H1 (cell line): ENCODE measurements around the gene PCSK4. TPM values are rescaled to one million over a fixed set of nuclear protein-coding genes. Genes with fewer than 3 reads are reported as not detected.

Experiments used
- CTCF ChIA-PET: fragments of 300-600 bp; sonication (Branson Sonifier 250); formaldehyde crosslinking; loops from one replicate; lab custom pipeline; 2021; ENCODE audit not compliant: partially characterized antibody; lab: Charles Lee
- POLR2A ChIA-PET: fragments of 300-600 bp; sonication (Branson Sonifier 250); formaldehyde crosslinking; loops from one replicate; lab custom pipeline; 2021; ENCODE audit warnings: inconsistent platforms; ENCODE audit not compliant: partially characterized antibody; lab: Charles Lee
- DNase-seq, 2 experiments: peaks; one replicate each; pipeline versions ENCODE4 v3.0.0 to v3.0.0-alpha.2; 2010 to 2022; ENCODE audit warnings: low spot score in 2 of 2, low read depth in 1 of 2, mixed read lengths in 1 of 2
- FAIRE-seq: peaks from 2 replicates; lab custom pipeline; 2011; peaks lifted over from hg19 to GRCh38; lab: Jason Lieb, UNC
- H2AFZ ChIP-seq: 2 replicates; pipeline ENCODE4 v1.8.1; 2012; ENCODE audit warnings: low read length, inconsistent platforms
- H2AK5ac ChIP-seq: 2 replicates; pipeline ENCODE4 v1.6.1; 2013; ENCODE audit warnings: low read depth, low read length
- H2BK120ac ChIP-seq: replicated peaks from 2 replicates; pipeline ENCODE3; 2013; ENCODE audit warnings: low read depth, low read length, inconsistent platforms
- H2BK12ac ChIP-seq: 2 replicates; pipeline ENCODE4 v1.6.1; 2013; ENCODE audit warnings: low read depth, low read length
- H2BK15ac ChIP-seq: 2 replicates; pipeline ENCODE4 v1.6.1; 2013; ENCODE audit warnings: low read length
- H2BK20ac ChIP-seq: 2 replicates; pipeline ENCODE4 v1.6.1; 2013; ENCODE audit warnings: low read length
- H2BK5ac ChIP-seq: 2 replicates; pipeline ENCODE4 v1.6.1; 2013; ENCODE audit warnings: low read depth, low read length
- H3K14ac ChIP-seq: 2 replicates; pipeline ENCODE4 v1.6.1; 2013; ENCODE audit warnings: inconsistent platforms; ENCODE audit not compliant: insufficient read length
- H3K18ac ChIP-seq: 2 replicates; pipeline ENCODE4 v1.6.1; 2013; ENCODE audit warnings: low read length; ENCODE audit errors: extremely low read depth
- H3K23ac ChIP-seq: 2 replicates; pipeline ENCODE4 v1.6.1; 2013; ENCODE audit warnings: inconsistent platforms; ENCODE audit not compliant: insufficient read length
- H3K23me2 ChIP-seq: 2 replicates; pipeline ENCODE4 v1.6.1; 2013; ENCODE audit warnings: low read depth, low read length
- H3K27ac ChIP-seq: 2 replicates; pipeline ENCODE4 v1.6.1; 2011; ENCODE audit warnings: low read depth, low read length, inconsistent platforms
- H3K27me3 ChIP-seq, 4 experiments: replicated peaks in 1 of 4; 1 replicate in 1 of 4; 2 replicates in 3 of 4; pipeline versions ENCODE4 v1.6.1 to v1.8.1; 2011 to 2013; ENCODE audit warnings: low read length in 3 of 4, mild to moderate bottlenecking in 3 of 4, inconsistent platforms in 2 of 4, mixed read lengths in 2 of 4, moderate library complexity in 1 of 4; ENCODE audit not compliant: control insufficient read depth in 3 of 4, insufficient read depth in 3 of 4; ENCODE audit errors: extremely low read depth in 1 of 4
- H3K36me3 ChIP-seq, 4 experiments: 2 replicates each; pipeline versions ENCODE4 v1.6.1 to v1.8.1; 2011 to 2013; ENCODE audit warnings: mild to moderate bottlenecking in 4 of 4, low read length in 3 of 4, moderate library complexity in 2 of 4, control low read depth in 1 of 4, inconsistent platforms in 1 of 4; ENCODE audit not compliant: insufficient read depth in 4 of 4, control insufficient read depth in 2 of 4
- H3K4ac ChIP-seq: replicated peaks from 2 replicates; pipeline ENCODE3; 2013; ENCODE audit warnings: low read length, low read depth, mixed read lengths, inconsistent platforms; ENCODE audit not compliant: insufficient read length
- H3K4me1 ChIP-seq, 4 experiments: replicated peaks in 1 of 4; 1 replicate in 1 of 4; 2 replicates in 3 of 4; pipeline versions ENCODE4 v1.6.1 to v1.8.1; 2011 to 2013; ENCODE audit warnings: low read length in 3 of 4, inconsistent platforms in 2 of 4, mixed read lengths in 1 of 4; ENCODE audit not compliant: insufficient read depth in 4 of 4, control insufficient read depth in 3 of 4
- H3K4me2 ChIP-seq, 2 experiments: 2 replicates each; pipeline versions ENCODE4 v1.6.1 to v1.8.1; 2011 to 2013; ENCODE audit warnings: low read depth in 2 of 2, low read length in 2 of 2, control low read depth in 1 of 2, inconsistent platforms in 1 of 2, mild to moderate bottlenecking in 1 of 2; ENCODE audit not compliant: insufficient read depth in 1 of 2
- H3K4me3 ChIP-seq, 4 experiments: fragments of 200-600, 300-600 bp in 1 of 4; sonication (generic), shearing (Covaris generic), sonication (Bioruptor Twin) in 1 of 4; 2 replicates each; pipeline versions ENCODE4 v1.5.1 to v1.8.1; 2011 to 2016; ENCODE audit warnings: low read length in 4 of 4, low read depth in 3 of 4, control low read depth in 2 of 4, inconsistent platforms in 2 of 4, mild to moderate bottlenecking in 2 of 4, mixed read lengths in 1 of 4, moderate library complexity in 1 of 4; ENCODE audit not compliant: insufficient read depth in 2 of 4; ENCODE audit errors: extremely low read depth in 1 of 4
- H3K56ac ChIP-seq: replicated peaks from 2 replicates; pipeline ENCODE3; 2013; ENCODE audit warnings: low read depth, mild to moderate bottlenecking, mixed read lengths, low read length, inconsistent platforms; ENCODE audit not compliant: insufficient read length
- H3K79me1 ChIP-seq: 2 replicates; pipeline ENCODE4 v1.6.1; 2013; ENCODE audit warnings: low read depth, low read length, control low read depth
- H3K79me2 ChIP-seq, 2 experiments: 2 replicates each; pipeline versions ENCODE4 v1.6.1 to v1.8.1; 2012 to 2013; ENCODE audit warnings: low read length in 2 of 2, mild to moderate bottlenecking in 2 of 2, inconsistent platforms in 1 of 2; ENCODE audit not compliant: insufficient read depth in 2 of 2, control insufficient read depth in 1 of 2
- H3K9ac ChIP-seq, 4 experiments: replicated peaks in 1 of 4; 1 replicate in 1 of 4; 2 replicates in 3 of 4; pipeline versions ENCODE4 v1.6.1 to v1.8.1; 2011 to 2013; ENCODE audit warnings: low read depth in 3 of 4, low read length in 3 of 4, control low read depth in 2 of 4, mild to moderate bottlenecking in 2 of 4, moderate library complexity in 2 of 4, inconsistent platforms in 1 of 4; ENCODE audit errors: extremely low read depth in 1 of 4
- H3K9me3 ChIP-seq, 2 experiments: 2 replicates each; pipeline versions ENCODE4 v1.6.1 to v1.8.1; 2012 to 2013; ENCODE audit warnings: mild to moderate bottlenecking in 2 of 2, moderate library complexity in 2 of 2, control low read depth in 1 of 2, inconsistent platforms in 1 of 2, low read depth in 1 of 2, low read length in 1 of 2, mixed read lengths in 1 of 2; ENCODE audit not compliant: insufficient read depth in 2 of 2
- H4K20me1 ChIP-seq, 2 experiments: replicated peaks in 1 of 2; 2 replicates each; pipeline versions ENCODE3 to v1.8.1; 2011 to 2013; ENCODE audit warnings: inconsistent platforms in 2 of 2, low read length in 2 of 2, mild to moderate bottlenecking in 1 of 2; ENCODE audit not compliant: insufficient read depth in 2 of 2, control insufficient read depth in 1 of 2
- H4K5ac ChIP-seq: 2 replicates; pipeline ENCODE4 v1.6.1; 2013; ENCODE audit warnings: low read length, low read depth, mixed read lengths, inconsistent platforms; ENCODE audit not compliant: insufficient read length
- H4K8ac ChIP-seq: 2 replicates; pipeline ENCODE4 v1.8.0; 2013; ENCODE audit warnings: mild to moderate bottlenecking, moderate library complexity, low read length, inconsistent platforms; ENCODE audit not compliant: insufficient read depth; ENCODE audit errors: extremely low read depth
- H4K91ac ChIP-seq: replicated peaks from 2 replicates; pipeline ENCODE3; 2013; ENCODE audit warnings: low read length, mixed read lengths, inconsistent platforms; ENCODE audit not compliant: insufficient read length
- CEBPB ChIP-seq: IDR thresholded peaks from 2 replicates; pipeline ENCODE4 v1.6.1; 2012; ENCODE audit warnings: low read depth, low read length
- EP300 ChIP-seq, 2 experiments: IDR thresholded peaks; 1 replicate in 1 of 2; 2 replicates in 1 of 2; pipeline ENCODE4 v1.6.1; 2011 to 2012; ENCODE audit warnings: low read depth in 2 of 2, low read length in 2 of 2, mild to moderate bottlenecking in 2 of 2, borderline replicate concordance in 1 of 2, inconsistent platforms in 1 of 2, moderate library complexity in 1 of 2
- MAFK ChIP-seq: IDR thresholded peaks from 2 replicates; pipeline ENCODE4 v1.6.1; 2012; ENCODE audit warnings: low read depth, mild to moderate bottlenecking, improper control_type of control experiment, low read length
- NANOG ChIP-seq: IDR thresholded peaks from 2 replicates; pipeline ENCODE4 v1.6.1; 2011; ENCODE audit warnings: low read length, low read depth, mild to moderate bottlenecking, inconsistent platforms; ENCODE audit not compliant: insufficient read depth, poor library complexity, severe bottlenecking
- PHF8 ChIP-seq: fragments of 200-600 bp; sonication (generic); conservative IDR thresholded peaks from 2 replicates; pipeline ENCODE4 v1.7.1; 2012; ENCODE audit warnings: low read depth, mild to moderate bottlenecking, inconsistent platforms, low read length, moderate library complexity
- POLR2AphosphoS5 ChIP-seq: IDR thresholded peaks from 2 replicates; pipeline ENCODE4 v1.6.1; 2011; ENCODE audit warnings: low read depth, low read length
- POU5F1 ChIP-seq: IDR thresholded peaks from 2 replicates; pipeline ENCODE4 v1.6.1; 2011; ENCODE audit warnings: low read depth, mild to moderate bottlenecking, low read length, moderate library complexity
- RXRA ChIP-seq: IDR thresholded peaks from 2 replicates; pipeline ENCODE4 v1.6.1; 2011; ENCODE audit warnings: low read depth, mild to moderate bottlenecking, low read length, moderate library complexity; ENCODE audit not compliant: insufficient read depth
- SAP30 ChIP-seq: fragments of 300-600 bp; sonication (generic); IDR thresholded peaks from 2 replicates; pipeline ENCODE4 v1.7.1; 2012; ENCODE audit warnings: low read length, moderate library complexity, mild to moderate bottlenecking, inconsistent platforms; ENCODE audit not compliant: insufficient read depth, insufficient replicate concordance
- SIX5 ChIP-seq: IDR thresholded peaks from 2 replicates; pipeline ENCODE4 v1.6.1; 2011; ENCODE audit warnings: mild to moderate bottlenecking, low read depth, low read length
- SP1 ChIP-seq: IDR thresholded peaks from 2 replicates; pipeline ENCODE4 v1.6.1; 2011; ENCODE audit warnings: low read depth, low read length
- SRF ChIP-seq: IDR thresholded peaks from 2 replicates; pipeline ENCODE4 v1.6.1; 2011; ENCODE audit warnings: mild to moderate bottlenecking, low read depth, low read length, moderate library complexity
- YY1 ChIP-seq: IDR thresholded peaks from 2 replicates; pipeline ENCODE4 v1.6.1; 2011; ENCODE audit warnings: low read depth, mild to moderate bottlenecking, low read length
- ZNF274 ChIP-seq: IDR thresholded peaks from 2 replicates; pipeline ENCODE4 v1.7.0; 2012; ENCODE audit warnings: low read length, borderline replicate concordance; ENCODE audit errors: extremely low read depth
- WGBS, 2 experiments: shearing (Covaris generic) in 1 of 2; methylation state at CpG; one replicate each; pipeline versions ENCODE4 v1.1.6 to v1.1.7; 2013 to 2015; ENCODE audit warnings: low lambda C conversion rate in 2 of 2, mixed read lengths in 2 of 2, inconsistent platforms in 1 of 2, low coverage in 1 of 2, missing lambda C conversion rate in 1 of 2; ENCODE audit not compliant: insufficient replicate concordance in 2 of 2, insufficient coverage in 1 of 2, insufficient read length in 1 of 2; ENCODE audit errors: extremely low coverage in 1 of 2, missing lambda C conversion rate in 1 of 2; 5-methylcytosine and 5-hydroxymethylcytosine counted together
- polyA plus RNA-seq, 7 experiments: library from polyadenylated mRNA; depleted of rRNA in 3 of 7; stranded (reverse) in 5 of 7; unstranded in 2 of 7; fragments of >200 nt in 5 of 7; fragments of 200-250 nt in 2 of 7; gene quantifications; 1 replicate in 5 of 7; 2 replicates in 1 of 7; 4 replicates in 1 of 7; pipeline versions ENCODE4 v1.2.1 to v1.2.3, GENCODE V29; 2011 to 2013; ENCODE audit warnings: missing spikeins in 2 of 7, mixed read lengths in 2 of 7
- total RNA-seq: library from RNA; stranded (reverse); fragmentation: NEBNext Ultra II Directional; extraction: Animal tissue kit (Norgen Biotek cat#: 25700); gene quantifications from 2 replicates; pipeline ENCODE4 v1.2.1, GENCODE V29; 2021

The PCSK4 gene
- total and polyA plus RNA-seq, 2 of the 8 experiments (the other 6 are each of a cell fraction or from before 2014, with no cell fraction given) = 9.8 to 10.7 TPM

GRCh38 chr19:1488282-1488601, 1.9 kb downstream of the PCSK4 start:
- Histone ChIP-seq H2BK12ac (peak overlapping the region; percentile 60; the same call in 1 of the 2 replicates), H2BK120ac (no peak overlapping the region), H3K56ac (no peak overlapping the region), H4K20me1 (no peaks in the 10 kb centered on the region), H2BK15ac (no peak overlapping the region), H2AK5ac (no peak overlapping the region), H2BK5ac (no peak overlapping the region), H3K9ac (no peak overlapping the region), H3K14ac (no peak overlapping the region), H2BK20ac (no peak overlapping the region), H3K4ac (no peak overlapping the region)
- WGBS, 2 experiments = 90% methylated on average over 6 of the region's 11 CpGs; no CpG with 5 or more reads in 1 of the 2 experiments
- DNase-seq = no peak
- no peak for TF ChIP-seq MAFK
- TF ChIP-seq CEBPB = no peak
- no peak for TF ChIP-seq RXRA
- no peak for TF ChIP-seq POLR2AphosphoS5
- TF ChIP-seq POU5F1 = no peak
- TF ChIP-seq SRF = no peak
- no peak for TF ChIP-seq SP1
- no peak for TF ChIP-seq PHF8
- TF ChIP-seq EP300 (IDR thresholded peaks at IDR 0.05; ENCODE audit: borderline replicate concordance in 1 of 2, low read depth in 2 of 2, low read length in 2 of 2) = no peak
- TF ChIP-seq YY1 = no peak
- TF ChIP-seq NANOG = no peak
- TF ChIP-seq SAP30 = no peak
- TF ChIP-seq SIX5 = no peak
- TF ChIP-seq ZNF274 = no peak
- TF ChIP-seq, all 59 proteins: peak for 0
- peaks cover 5% of the 10 kb centered on the region; the same call in 1 of the 2 replicates for H3K23me2 ChIP-seq
- H2AFZ ChIP-seq = no peak overlapping the region
- no peaks in the 10 kb centered on the region for H3K79me1 ChIP-seq
- no peak overlapping the region for H4K8ac ChIP-seq
- CTCF ChIA-PET = no interaction called here
- H3K23ac ChIP-seq = no peak overlapping the region
- no peak overlapping the region for H3K4me2 ChIP-seq
- POLR2A ChIA-PET = interaction anchor here (0.9 to 1.0 kb wide), 2 partner anchors 13 to 17 kb away, joined by 3 read pairs; no protein-coding TSS in a partner anchor
- H3K79me2 ChIP-seq = no peaks in the 10 kb centered on the region
- no peak for FAIRE-seq
- H3K36me3 ChIP-seq = no peaks in the 10 kb centered on the region
- H3K27ac ChIP-seq = no peak overlapping the region
- no peak overlapping the region for H3K18ac ChIP-seq
- no peak overlapping the region for H4K5ac ChIP-seq
- H4K91ac ChIP-seq = no peak overlapping the region
- H3K27me3 ChIP-seq = peaks cover 3 to 17% (median 9%) of the 10 kb centered on the region in 4 experiments; a peak in 6 of 7 replicates
- peaks cover 0 to 5% (median 2%) of the 10 kb centered on the region in 4 experiments; a peak in 4 of 7 replicates for H3K4me1 ChIP-seq
- no peak overlapping the region for H3K4me3 ChIP-seq
- no peaks in the 10 kb centered on the region for H3K9me3 ChIP-seq
